IMR-90 (cell line): ENCODE results near the gene PKD2L1. TPM values are rescaled to one million over a fixed set of nuclear protein-coding genes. Genes with fewer than 3 reads are reported as not detected.

Experiments
- ATAC-seq: fragments of 200-7000 bp; cut with Tn5 transposase; 2 replicates; pipeline ENCODE4 v1.9.1; 2020; ENCODE audit warnings: low read depth, mild to moderate bottlenecking, moderate library complexity
- BruUV-seq: library from RNA; stranded (reverse); fragments of 400-500 nt; replicated peaks from 2 replicates; lab custom pipeline; 2021; lab: Mats Ljungman, UMichigan
- CTCF ChIA-PET: fragments of 300-600 bp; formaldehyde crosslinking; extraction: SDS; loops from one replicate; lab custom pipeline; 2021; ENCODE audit warnings: antibody characterized with exemption; lab: Yijun Ruan, JAX
- POLR2A ChIA-PET: fragments of 300-600 bp; sonication (Branson Sonifier 250); formaldehyde crosslinking; loops from one replicate; lab custom pipeline; 2022; ENCODE audit warnings: antibody characterized with exemption; ENCODE audit not compliant: unreplicated experiment; lab: Charles Lee
- DNase-seq: peaks from one replicate; pipeline ENCODE4 v3.0.0; 2013
- H2AFZ ChIP-seq: replicated peaks from 2 replicates; pipeline ENCODE3; 2013; ENCODE audit warnings: low read length, mild to moderate bottlenecking; ENCODE audit not compliant: poor library complexity
- H2AK5ac ChIP-seq: 2 replicates; pipeline ENCODE4 v1.6.1; 2013; ENCODE audit warnings: low read depth, low read length, inconsistent platforms
- H2AK9ac ChIP-seq: replicated peaks from 2 replicates; pipeline ENCODE3; 2013; ENCODE audit warnings: mild to moderate bottlenecking, low read depth, low read length, moderate library complexity; ENCODE audit not compliant: poor library complexity
- H2BK120ac ChIP-seq: 2 replicates; pipeline ENCODE4 v1.6.1; 2013; ENCODE audit warnings: low read depth, low read length, inconsistent platforms
- H2BK15ac ChIP-seq: 3 replicates; pipeline ENCODE4 v1.6.1; 2013; ENCODE audit warnings: low read depth, low read length, inconsistent platforms
- H2BK20ac ChIP-seq: 2 replicates; pipeline ENCODE4 v1.6.1; 2013; ENCODE audit warnings: low read depth, mild to moderate bottlenecking, inconsistent platforms, low read length, moderate library complexity
- H2BK5ac ChIP-seq: 2 replicates; pipeline ENCODE4 v1.6.1; 2013; ENCODE audit warnings: mild to moderate bottlenecking, low read depth, low read length, inconsistent platforms; ENCODE audit not compliant: poor library complexity, severe bottlenecking
- H3K14ac ChIP-seq: replicated peaks from 2 replicates; pipeline ENCODE4 v1.6.1; 2013; ENCODE audit warnings: low read depth, low read length, inconsistent platforms
- H3K18ac ChIP-seq: 2 replicates; pipeline ENCODE4 v1.6.1; 2013; ENCODE audit warnings: low read depth, low read length, control low read depth
- H3K23ac ChIP-seq: 2 replicates; pipeline ENCODE4 v1.6.1; 2013; ENCODE audit warnings: low read depth, low read length, inconsistent platforms
- H3K27ac ChIP-seq: 2 replicates; pipeline ENCODE4 v1.5.1; 2013; ENCODE audit warnings: mild to moderate bottlenecking, control low read depth, low read length; ENCODE audit not compliant: insufficient read depth
- H3K27me3 ChIP-seq: 2 replicates; pipeline ENCODE4 v1.6.1; 2013; ENCODE audit warnings: low read length; ENCODE audit not compliant: control insufficient read depth, insufficient read depth
- H3K36me3 ChIP-seq: 2 replicates; pipeline ENCODE4 v1.6.1; 2013; ENCODE audit warnings: low read length, mixed read lengths; ENCODE audit not compliant: control insufficient read depth, insufficient read depth
- H3K4ac ChIP-seq: 2 replicates; pipeline ENCODE4 v1.6.1; 2013; ENCODE audit warnings: low read depth, low read length, inconsistent platforms
- H3K4me1 ChIP-seq: 2 replicates; pipeline ENCODE4 v1.6.1; 2013; ENCODE audit warnings: low read length, mixed read lengths; ENCODE audit not compliant: control insufficient read depth, insufficient read depth
- H3K4me2 ChIP-seq: 2 replicates; pipeline ENCODE4 v1.6.1; 2013; ENCODE audit warnings: low read depth, mild to moderate bottlenecking, control low read depth, low read length, moderate library complexity
- H3K4me3 ChIP-seq: 2 replicates; pipeline ENCODE4 v1.5.1; 2013; ENCODE audit warnings: low read depth, mild to moderate bottlenecking, control low read depth, low read length, moderate library complexity; ENCODE audit not compliant: insufficient read depth
- H3K56ac ChIP-seq: 2 replicates; pipeline ENCODE4 v1.6.1; 2013; ENCODE audit warnings: low read length, inconsistent platforms; ENCODE audit not compliant: insufficient read depth; ENCODE audit errors: extremely low read depth
- H3K79me1 ChIP-seq, 2 experiments: 2 replicates each; pipeline ENCODE4 v1.6.1; 2013; ENCODE audit warnings: low read length in 2 of 2, inconsistent platforms in 1 of 2, low read depth in 1 of 2
- H3K9ac ChIP-seq: 2 replicates; pipeline ENCODE4 v1.6.1; 2013; ENCODE audit warnings: low read depth, low read length, control low read depth
- H3K9me1 ChIP-seq: 2 replicates; pipeline ENCODE4 v1.6.1; 2013; ENCODE audit warnings: low read length, inconsistent platforms; ENCODE audit not compliant: insufficient read depth
- H3K9me3 ChIP-seq: 2 replicates; pipeline ENCODE4 v1.6.1; 2013; ENCODE audit warnings: low read length; ENCODE audit not compliant: control insufficient read depth, insufficient read depth
- H4K20me1 ChIP-seq: 2 replicates; pipeline ENCODE4 v1.6.1; 2013; ENCODE audit warnings: low read length, inconsistent platforms; ENCODE audit not compliant: insufficient read depth
- H4K5ac ChIP-seq: 2 replicates; pipeline ENCODE4 v1.6.1; 2013; ENCODE audit warnings: mild to moderate bottlenecking, low read depth, low read length, control low read depth
- H4K8ac ChIP-seq, 2 experiments: 2 replicates each; pipeline ENCODE4 v1.6.1; 2013; ENCODE audit warnings: low read depth in 2 of 2, low read length in 2 of 2, control low read depth in 1 of 2, inconsistent platforms in 1 of 2
- H4K91ac ChIP-seq: 2 replicates; pipeline ENCODE4 v1.6.1; 2013; ENCODE audit warnings: low read depth, low read length, inconsistent platforms; ENCODE audit not compliant: insufficient read depth
- RAD21 ChIP-seq: IDR thresholded peaks from 2 replicates; pipeline ENCODE4 v1.6.1; 2012; ENCODE audit warnings: low read length, improper control_type of control experiment
- WGBS, 2 experiments: methylation state at CpG; one replicate each; pipeline versions ENCODE4 v1.1.5 to v1.1.7; 2013; ENCODE audit warnings: missing lambda C conversion rate in 2 of 2; ENCODE audit not compliant: insufficient read length in 1 of 2; ENCODE audit errors: extremely low coverage in 2 of 2; 5-methylcytosine and 5-hydroxymethylcytosine counted together
- dilution Hi-C: fragments of 300-500 bp; cut with HindIII; formaldehyde crosslinking; loops from one replicate; pipeline ENCODE4 v1.14.3; 2018; ENCODE audit warnings: low sequenced_read_pairs; ENCODE audit not compliant: unreplicated experiment
- in situ Hi-C: fragments of 300-500 bp; cut with MboI; formaldehyde crosslinking; loops from 3 replicates; pipeline ENCODE4 v1.14.3; 2019; ENCODE audit warnings: low sequenced_read_pairs, inconsistent platforms, mixed read lengths
- intact Hi-C: fragments of 100-400 bp; cut with micrococcal nuclease; formaldehyde crosslinking; loops from 2 replicates; pipeline ENCODE4 v1.10.0; 2022
- polyA plus RNA-seq, 3 experiments: library from polyadenylated mRNA; depleted of rRNA; stranded (reverse); fragments of >200 nt; gene quantifications; 2 replicates each; pipeline ENCODE4 v1.2.3, GENCODE V29; 2012; ENCODE audit warnings: low replicate concordance in 1 of 3
- total RNA-seq: library from RNA; depleted of rRNA; stranded (reverse); fragments of >200 nt; gene quantifications from 2 replicates; pipeline ENCODE4 v1.2.3, GENCODE V29; 2012
- TF ChIP-seq, protein P1 (sequence below): fragments of 150-350 bp; IDR thresholded peaks from 2 replicates; pipeline ENCODE4 v1.6.1; 2017; ENCODE audit warnings: mild to moderate bottlenecking, antibody characterized with exemption, low read length, low read depth

The PKD2L1 gene
- total and polyA plus RNA-seq, 2 of the 4 experiments (the other 2 are of a cell fraction) = not detected

DNA sequence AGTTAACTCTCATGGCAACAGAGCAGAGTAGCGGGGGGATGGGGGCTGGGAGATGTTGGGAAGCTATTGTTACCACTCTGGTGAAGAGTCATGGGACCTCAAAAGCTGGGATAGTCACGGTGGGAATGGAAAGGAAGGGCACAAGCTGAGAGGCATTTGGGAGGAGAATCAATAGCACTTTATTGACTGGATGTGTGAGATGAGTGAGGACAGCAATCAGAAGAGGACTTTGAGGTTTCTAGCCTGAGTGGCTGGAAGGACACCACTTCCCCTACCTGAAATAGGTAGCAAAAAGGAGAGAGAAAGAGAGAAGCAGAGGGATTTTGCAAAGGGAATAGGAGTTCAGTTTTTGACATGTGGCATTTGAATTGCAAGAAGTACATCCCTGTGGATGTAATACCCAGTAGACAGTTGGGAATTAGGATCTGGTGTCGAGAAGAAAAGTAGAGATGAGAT, 44.2 kb upstream of the PKD2L1 start:
- DNase-seq (no peak), ATAC-seq (no peak)
- Histone ChIP-seq H3K79me1 (peaks cover 0 to 26% of the 10 kb centered on the region in 2 experiments; a peak in 2 of 4 replicates), H3K4me3 (peak overlapping the region; percentile 42), H3K36me3 (no peaks in the 10 kb centered on the region), H3K9me1 (peaks cover 13% of the 10 kb centered on the region; the same call in 1 of the 2 replicates), H2AFZ (peak overlapping the region; percentile 92), H3K27me3 (no peaks in the 10 kb centered on the region), H2AK5ac (peak overlapping the region; percentile 86), H3K4me2 (peak overlapping the region; percentile 81), H3K9me3 (no peaks in the 10 kb centered on the region), H2BK120ac (peak overlapping the region; percentile 94), H4K5ac (peak overlapping the region; percentile 90), H3K56ac (peak overlapping the region; percentile 90; the same call in 1 of the 2 replicates), H3K4ac (peak overlapping the region; percentile 96), H3K14ac (peak overlapping the region; percentile 86), H2BK20ac (peak overlapping the region; percentile 88), H3K9ac (peak overlapping the region; percentile 94), H4K8ac (peak overlapping the region; percentile 24 to 94; a peak in 3 of 4 replicates), H3K18ac (peak overlapping the region; percentile 94), H4K20me1 (0 out of 2 replicates have a peak, but pooled peaks cover 3% of the 10 kb centered on the region), H3K4me1 (peaks cover 19% of the 10 kb centered on the region), H2BK15ac (peak overlapping the region; percentile 74; the same call in 2 of the 3 replicates), H3K27ac (peak overlapping the region; percentile 96), H2AK9ac (peak overlapping the region; percentile 100), H4K91ac (peak overlapping the region; percentile 95), H2BK5ac (peak overlapping the region; percentile 98), H3K23ac (peak overlapping the region; percentile 96)
- ChIA-PET POLR2A (interaction anchor here (1.3 kb wide), 1 partner anchor 27 kb away, joined by 3 read pairs; the partner anchor contains the start of gene SCD), CTCF (interaction anchor here (1.0 to 1.3 kb wide), 2 partner anchors 30 to 161 kb away, joined by 3 to 5 read pairs; partner anchors contain the start of gene HIF1AN)
- dilution Hi-C loops (no loop called here), in situ Hi-C loops (no loop called here), intact Hi-C loops (no loop called here)
- peak; percentile 22; the same call in 1 of the 2 replicates for TF ChIP-seq RAD21
- TF ChIP-seq, protein P1, sequence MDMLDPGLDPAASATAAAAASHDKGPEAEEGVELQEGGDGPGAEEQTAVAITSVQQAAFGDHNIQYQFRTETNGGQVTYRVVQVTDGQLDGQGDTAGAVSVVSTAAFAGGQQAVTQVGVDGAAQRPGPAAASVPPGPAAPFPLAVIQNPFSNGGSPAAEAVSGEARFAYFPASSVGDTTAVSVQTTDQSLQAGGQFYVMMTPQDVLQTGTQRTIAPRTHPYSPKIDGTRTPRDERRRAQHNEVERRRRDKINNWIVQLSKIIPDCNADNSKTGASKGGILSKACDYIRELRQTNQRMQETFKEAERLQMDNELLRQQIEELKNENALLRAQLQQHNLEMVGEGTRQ = no peak
- WGBS, 2 experiments = 19% methylated on average over 3 of the region's 3 CpGs; no CpG with 5 or more reads in 1 of the 2 experiments
- no TSS peak for BruUV-seq
